H1 (cell line): ENCODE measurements around the gene CD248. TPM values are rescaled to one million over a fixed set of nuclear protein-coding genes. Genes with fewer than 3 reads are reported as not detected.
A peak's percentile ranks its signal among the peaks of the same experiment; 100 is the strongest.

ENCODE experiments used
- CEBPB ChIP-seq: IDR thresholded peaks from 2 replicates; pipeline ENCODE4 v1.6.1; 2012; ENCODE audit warnings: low read depth, low read length
- CHD2 ChIP-seq: IDR thresholded peaks from 2 replicates; pipeline ENCODE4 v1.6.1; 2012; ENCODE audit warnings: low read length, improper control_type of control experiment
- CREB1 ChIP-seq: IDR thresholded peaks from 2 replicates; pipeline ENCODE4 v1.6.1; 2012; ENCODE audit warnings: inconsistent platforms
- E2F6 ChIP-seq: IDR thresholded peaks from 2 replicates; pipeline ENCODE4 v1.6.1; 2012; ENCODE audit warnings: inconsistent platforms
- RAD21 ChIP-seq, 2 experiments: IDR thresholded peaks in 1 of 2; conservative IDR thresholded peaks in 1 of 2; 2 replicates each; pipeline ENCODE4 v1.6.1; 2011; ENCODE audit warnings: low read depth in 2 of 2, low read length in 2 of 2, improper control_type of control experiment in 1 of 2, inconsistent platforms in 1 of 2, mild to moderate bottlenecking in 1 of 2, moderate library complexity in 1 of 2
- TAF7 ChIP-seq: optimal IDR thresholded peaks from 2 replicates; pipeline ENCODE3; 2011; ENCODE audit warnings: low read depth, mild to moderate bottlenecking, inconsistent platforms, low read length, moderate library complexity, borderline replicate concordance
- polyA plus RNA-seq, 7 experiments: library from polyadenylated mRNA; depleted of rRNA in 3 of 7; stranded (reverse) in 5 of 7; unstranded in 2 of 7; fragments of >200 nt in 5 of 7; fragments of 200-250 nt in 2 of 7; gene quantifications; 1 replicate in 5 of 7; 2 replicates in 1 of 7; 4 replicates in 1 of 7; pipeline versions ENCODE4 v1.2.1 to v1.2.3, GENCODE V29; 2011 to 2013; ENCODE audit warnings: missing spikeins in 2 of 7, mixed read lengths in 2 of 7
- total RNA-seq: library from RNA; stranded (reverse); fragmentation: NEBNext Ultra II Directional; extraction: Animal tissue kit (Norgen Biotek cat#: 25700); gene quantifications from 2 replicates; pipeline ENCODE4 v1.2.1, GENCODE V29; 2021
- TF ChIP-seq, protein P1 (sequence below): IDR thresholded peaks from 2 replicates; pipeline ENCODE4 v1.6.1; 2012; ENCODE audit warnings: inconsistent platforms

CD248 gene
- total and polyA plus RNA-seq, 2 of the 8 experiments (the other 6 are each of a cell fraction or from before 2014, with no cell fraction given) = 2.7 to 3.9 TPM

DNA sequence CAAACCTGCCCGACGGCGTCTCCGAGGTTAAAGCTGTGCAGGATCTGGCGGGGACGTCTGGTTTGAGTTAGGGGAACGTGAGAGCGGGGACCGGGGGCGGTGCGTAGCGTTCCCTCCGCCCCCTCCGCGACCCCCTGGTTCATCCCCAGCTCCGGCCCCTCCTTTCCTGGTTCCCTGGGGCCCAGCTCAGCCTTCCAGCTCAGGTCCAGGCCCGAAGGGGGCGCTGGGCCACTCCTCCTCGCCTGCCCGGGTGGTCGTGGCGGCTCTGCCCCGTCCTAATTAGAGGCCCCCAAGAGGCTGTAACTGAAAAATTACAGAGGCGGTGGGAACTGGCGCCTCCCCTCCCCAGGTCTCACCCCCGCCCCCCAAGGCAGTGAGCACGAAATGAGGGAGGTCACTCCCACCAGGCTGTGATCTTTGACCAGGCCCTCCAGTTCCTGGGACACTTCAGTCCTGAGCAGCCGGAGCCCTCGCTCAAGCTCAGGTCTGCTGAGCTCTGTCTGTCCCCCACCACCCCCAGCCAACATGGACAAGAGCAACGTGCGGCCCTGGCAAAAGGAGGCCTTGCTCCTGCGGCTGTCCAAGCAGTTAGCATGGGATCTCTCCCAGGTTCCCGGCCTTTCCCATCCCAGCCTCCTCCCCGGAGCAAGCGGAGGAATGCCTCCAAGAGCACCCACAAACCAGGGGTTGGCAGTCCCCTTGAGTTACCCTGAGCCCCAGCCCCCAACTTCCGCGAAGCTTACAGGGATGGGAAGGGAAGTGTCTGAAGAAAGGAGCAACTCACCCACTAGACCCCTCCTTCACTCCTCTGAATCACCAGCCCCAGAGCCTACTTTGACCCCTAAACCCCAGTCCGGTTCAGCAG is 3.3 kb downstream of the CD248 start (continued):
- TF ChIP-seq, protein P1, sequence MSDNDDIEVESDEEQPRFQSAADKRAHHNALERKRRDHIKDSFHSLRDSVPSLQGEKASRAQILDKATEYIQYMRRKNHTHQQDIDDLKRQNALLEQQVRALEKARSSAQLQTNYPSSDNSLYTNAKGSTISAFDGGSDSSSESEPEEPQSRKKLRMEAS = 0 out of 2 replicates have a peak, but pooled peaks have one; percentile 30
- TF ChIP-seq RAD21 (IDR thresholded peaks at IDR 0.05 in 1 of 2, conservative IDR thresholded peaks at IDR 0.05 in 1 of 2; ENCODE audit: low read depth in 2 of 2, low read length in 2 of 2) (peak; percentile 18 to 43; a peak in 3 of 4 replicates), CHD2 (no peak), TAF7 (peak; percentile 7), CREB1 (peak; percentile 1; the same call in 1 of the 2 replicates), CEBPB (no peak), E2F6 (no peak)
